Peyer's patch (tissue), 4 donors: Measurements from ENCODE around the gene F2.

Experiments
- CTCF ChIP-seq, 6 experiments: fragments of 450-650 bp in 4 of 6; fragments of 200-600 bp in 2 of 6; sonication (generic) in 1 of 6; IDR thresholded peaks; one replicate each; pipeline ENCODE4 v1.5.1; 2017 to 2019; ENCODE audit warnings: antibody characterized with exemption in 6 of 6, mild to moderate bottlenecking in 3 of 6, moderate library complexity in 1 of 6
- POLR2A ChIP-seq, 2 donors: fragments of 450-650 bp; IDR thresholded peaks; one replicate each; pipeline ENCODE4 v1.5.1; 2017; ENCODE audit warnings: antibody characterized with exemption in 2 of 2, mild to moderate bottlenecking in 2 of 2, moderate library complexity in 2 of 2

GRCh38 chr11:46681814-46682213 is 37.2 kb upstream of the F2 start:
- TF ChIP-seq CTCF (IDR thresholded peaks at IDR 0.05) (no peak), POLR2A (IDR thresholded peaks at IDR 0.05) (no peak)
